GM21786 (cell line): ENCODE measurements around the gene TPGS1.

ENCODE experiments used
- ATAC-seq: cut with Tn5 transposase; IDR thresholded peaks from one replicate; pipeline ENCODE4 v1.9.1; 2021; ENCODE audit not compliant: unreplicated experiment

Gene TPGS1

GRCh38 chr19:513368-514165 lies 6.3 kb downstream of the TPGS1 start:
- ATAC-seq = no peak

GRCh38 chr19:514166-514663 lies 6.9 kb downstream of the TPGS1 start:
- no peak for ATAC-seq

- ATAC-seq = no peak
These were observed 10.7 kb downstream of the TPGS1 start for GRCh38 chr19:517721-518597.

- no peak for ATAC-seq
These were observed 11.4 kb downstream of the TPGS1 start for GRCh38 chr19:518598-519231.

- ATAC-seq = no peak
These were observed 12.2 kb downstream of the TPGS1 start for GRCh38 chr19:519449-519865.

GRCh38 chr19:522726-523125 lies 15.4 kb downstream of the TPGS1 start:
- ATAC-seq = no peak

GRCh38 chr19:524062-524674 lies 16.9 kb downstream of the TPGS1 start:
- ATAC-seq = no peak

GRCh38 chr19:525029-525428 lies 17.7 kb downstream of the TPGS1 start:
- no peak for ATAC-seq

GRCh38 chr19:525857-526419 lies 18.6 kb downstream of the TPGS1 start:
- ATAC-seq = no peak

GRCh38 chr19:530134-531008 lies 23.1 kb downstream of the TPGS1 start:
- no peak for ATAC-seq

GRCh38 chr19:531009-531752 lies 23.9 kb downstream of the TPGS1 start:
- ATAC-seq = peak; percentile 56

- ATAC-seq = no peak
These were observed 24.7 kb downstream of the TPGS1 start, which contains the start of gene CDC34 for GRCh38 chr19:531753-532560. Gene CDC34, plus strand, starts transcription at chr19:531760. Its CDS starts 172 bp downstream, at chr19:531932.

GRCh38 chr19:532561-533363 lies 25.5 kb downstream of the TPGS1 start:
- ATAC-seq = no peak

GRCh38 chr19:533364-534058 lies 26.2 kb downstream of the TPGS1 start:
- no peak for ATAC-seq

GRCh38 chr19:534088-534487 lies 26.8 kb downstream of the TPGS1 start:
- no peak for ATAC-seq

- ATAC-seq = no peak
These were observed 27.9 kb downstream of the TPGS1 start for GRCh38 chr19:535017-535835.
